HG02623 (cell line): ENCODE results near the gene FOXN4.
"Not testable (repeated sequence)": the region's sequence is repeated elsewhere in the genome, so short reads cannot be mapped to it uniquely, and the experiment has no call there.

ENCODE experiments used
- ATAC-seq: cut with Tn5 transposase; IDR thresholded peaks from one replicate; pipeline ENCODE4 v1.9.1; 2021; ENCODE audit warnings: moderate library complexity; ENCODE audit not compliant: unreplicated experiment

FOXN4 gene

DNA sequence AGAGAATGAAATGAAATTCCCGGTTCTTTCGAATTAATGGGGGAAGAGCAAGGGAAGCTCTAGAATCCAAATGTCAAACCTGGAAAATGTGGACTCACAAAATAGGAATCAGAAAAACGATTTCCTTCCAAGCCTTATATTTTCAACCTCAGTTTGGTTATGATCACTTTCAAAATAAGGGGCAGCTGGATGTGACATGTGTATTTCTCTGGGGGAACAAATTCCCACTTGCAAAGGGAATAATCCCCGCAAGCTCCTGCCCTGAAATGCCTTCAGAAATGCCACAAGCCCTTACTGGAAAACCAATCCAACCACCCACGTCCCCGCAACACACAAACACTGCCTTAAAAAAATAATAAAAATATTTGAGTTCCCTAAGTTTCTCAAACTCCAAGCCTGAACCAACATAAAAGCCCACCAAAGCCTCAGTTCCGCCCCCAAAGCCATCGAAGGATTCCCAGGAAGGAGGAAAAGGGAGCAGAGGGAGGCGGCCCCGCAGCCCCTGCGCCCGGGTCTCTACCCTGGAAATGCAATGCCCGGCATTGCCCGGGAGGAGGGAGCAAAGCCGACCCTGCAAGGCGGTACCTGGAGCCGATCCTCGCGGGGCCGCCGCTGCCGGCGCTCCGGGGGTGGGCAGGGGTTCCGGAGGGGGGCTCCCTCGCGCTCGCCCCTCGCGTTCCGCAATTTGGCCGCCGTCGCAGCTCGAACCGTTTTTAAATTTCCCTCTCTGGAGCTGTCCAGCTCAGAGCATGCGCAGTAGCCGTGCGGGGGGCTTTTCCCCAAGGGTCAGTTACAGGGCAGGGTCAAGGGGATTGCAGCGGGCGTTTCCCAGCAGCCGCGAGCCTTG, at the start of gene FOXN4:
TSS of gene FOXN4 (minus strand) at position 751 of the 847 bp plus-strand sequence. CDS start 963 bp downstream, outside the sequence.
- no peak for ATAC-seq

GRCh38 chr12:109358154-109358869, 49.2 kb upstream of the FOXN4 start:
- ATAC-seq = peak; percentile 64

DNA sequence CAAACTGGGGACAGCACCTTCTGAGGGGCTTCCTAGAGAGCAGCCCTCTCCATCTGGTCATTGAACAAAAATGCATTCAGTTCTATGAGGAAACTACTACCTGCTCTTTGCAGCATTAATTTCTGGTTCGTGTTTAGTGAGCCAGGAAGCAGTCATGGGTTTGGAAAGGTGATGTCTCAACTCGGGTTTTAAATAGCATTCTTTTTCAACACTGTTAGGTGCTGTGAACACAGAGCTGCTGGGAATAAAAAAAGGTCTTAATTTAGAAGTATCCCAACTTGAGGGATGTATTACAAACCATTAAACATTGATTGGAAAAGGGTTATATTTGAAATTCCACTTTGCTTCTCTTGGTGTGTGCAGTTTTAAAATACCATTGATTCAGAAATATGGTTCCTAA, 47.9 kb upstream of the FOXN4 start:
- ATAC-seq = no peak

- ATAC-seq = no peak
Measured at GRCh38 chr12:109356577-109356976, 47.5 kb upstream of the FOXN4 start.

DNA sequence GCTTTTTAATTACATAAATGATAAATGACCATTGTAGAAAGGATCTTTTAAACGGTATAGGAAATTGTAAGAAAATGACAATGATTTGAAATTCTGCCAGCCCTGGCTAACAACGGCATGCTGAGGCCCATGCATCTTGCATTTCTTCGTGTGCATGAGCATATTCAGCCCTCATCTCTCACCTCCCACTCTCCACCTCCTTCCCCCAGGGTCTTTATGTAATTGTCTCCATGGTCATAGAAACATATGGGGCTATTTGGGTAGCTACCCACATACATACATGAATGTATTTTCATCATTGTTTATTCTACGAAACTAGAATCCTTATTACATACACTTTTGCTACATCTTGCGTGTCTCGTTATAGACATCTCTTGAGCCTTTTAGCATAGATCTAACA, 43.1 kb upstream of the FOXN4 start:
- ATAC-seq = no peak

GRCh38 chr12:109347589-109347988, 38.5 kb upstream of the FOXN4 start, which contains the start of gene MYO1H:
MYO1H (plus strand) TSS chr12:109347900; CDS start chr12:109347961, 61 bp downstream.
- no peak for ATAC-seq

- ATAC-seq = no peak
Measured at GRCh38 chr12:109346920-109347319, 37.8 kb upstream of the FOXN4 start.

DNA sequence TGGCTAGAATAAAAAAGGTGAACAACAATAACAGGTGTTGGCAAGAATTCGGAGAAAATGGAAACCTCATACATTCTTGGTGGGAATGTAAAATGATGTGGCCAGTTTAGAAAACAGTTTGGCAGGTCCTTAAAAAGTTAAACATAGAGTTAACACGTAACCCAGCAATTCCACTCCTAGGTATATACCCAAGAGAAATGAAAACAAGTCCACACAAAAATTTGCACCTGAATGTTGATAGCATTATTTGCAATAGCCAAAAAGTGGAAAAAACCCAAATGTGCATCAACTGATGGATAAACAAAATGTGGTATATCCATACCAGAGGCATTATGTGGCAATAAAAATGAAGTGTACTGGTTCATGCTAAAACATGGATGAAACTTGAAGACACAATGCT, 36.3 kb upstream of the FOXN4 start:
- no peak for ATAC-seq

DNA sequence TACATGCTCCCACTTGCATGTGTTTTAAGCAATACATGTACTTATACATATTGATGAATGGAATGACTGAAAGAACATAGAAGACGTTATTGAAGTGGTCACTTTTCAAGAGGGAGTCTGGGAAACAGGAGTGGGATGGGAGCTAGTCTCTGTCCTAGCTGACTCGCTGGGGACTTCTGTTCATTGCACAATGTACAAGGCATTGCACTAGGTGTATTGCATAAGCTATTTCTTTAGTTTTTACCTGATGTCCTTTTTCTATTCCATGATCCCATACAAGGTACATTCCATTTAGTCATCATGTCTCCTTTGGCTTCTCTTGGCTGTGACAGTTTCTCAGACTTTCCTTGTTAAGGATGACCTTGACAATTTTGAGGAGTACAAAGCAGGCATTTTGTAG, 34.6 kb upstream of the FOXN4 start:
- no peak for ATAC-seq

- ATAC-seq = no peak
Measured at GRCh38 chr12:109336593-109336992, 27.5 kb upstream of the FOXN4 start.

DNA sequence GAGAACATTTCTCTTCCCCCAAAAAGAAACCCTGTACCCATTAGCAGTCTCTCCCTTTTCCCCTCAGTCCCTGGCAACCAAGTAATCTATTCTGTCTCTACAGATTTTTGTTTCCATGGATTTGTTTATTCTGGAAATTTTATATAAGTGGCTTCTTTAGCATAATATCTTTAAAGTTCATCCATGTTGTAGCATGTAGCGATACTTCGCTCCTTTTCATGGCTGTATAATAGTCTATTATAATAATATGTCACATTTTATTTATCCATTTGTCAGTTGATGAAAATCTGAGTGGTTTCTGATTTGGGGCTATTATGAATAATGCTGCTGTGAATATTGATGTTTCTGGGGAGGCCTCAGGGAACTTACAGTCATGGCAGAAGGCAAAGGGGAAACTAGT, 25.8 kb upstream of the FOXN4 start:
- no peak for ATAC-seq

DNA sequence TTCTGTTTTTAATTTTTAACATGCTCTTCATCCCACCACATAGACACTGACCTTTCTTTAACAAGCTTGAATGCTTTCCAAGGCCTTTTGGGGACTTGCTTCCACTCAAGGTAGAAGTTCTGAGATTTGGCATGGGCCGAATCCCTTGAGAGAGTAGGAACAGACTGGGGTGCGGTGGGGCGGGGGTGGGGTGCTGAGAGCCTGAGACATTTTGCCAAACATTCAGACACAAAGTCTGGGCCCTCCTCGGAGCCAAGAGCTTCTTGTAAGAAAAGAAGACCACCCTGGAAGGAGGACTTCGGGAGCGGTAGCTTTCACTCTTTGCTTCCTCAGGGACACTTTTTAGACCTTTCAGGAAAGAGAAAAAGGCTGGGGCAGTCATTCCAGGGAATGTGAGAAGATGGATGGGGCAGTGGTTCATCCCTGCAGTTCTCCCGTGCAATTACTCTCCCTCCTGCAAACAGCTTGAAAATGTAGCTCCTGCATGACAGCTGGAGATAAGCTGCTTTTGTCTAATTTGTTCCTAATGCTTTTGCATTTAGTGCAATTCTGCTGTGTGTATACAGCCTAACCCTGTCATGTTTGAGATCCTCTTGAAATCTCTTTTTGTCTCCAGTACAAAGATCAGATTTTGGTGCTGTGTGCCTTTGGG, 22.3 kb upstream of the FOXN4 start:
- no peak for ATAC-seq

DNA sequence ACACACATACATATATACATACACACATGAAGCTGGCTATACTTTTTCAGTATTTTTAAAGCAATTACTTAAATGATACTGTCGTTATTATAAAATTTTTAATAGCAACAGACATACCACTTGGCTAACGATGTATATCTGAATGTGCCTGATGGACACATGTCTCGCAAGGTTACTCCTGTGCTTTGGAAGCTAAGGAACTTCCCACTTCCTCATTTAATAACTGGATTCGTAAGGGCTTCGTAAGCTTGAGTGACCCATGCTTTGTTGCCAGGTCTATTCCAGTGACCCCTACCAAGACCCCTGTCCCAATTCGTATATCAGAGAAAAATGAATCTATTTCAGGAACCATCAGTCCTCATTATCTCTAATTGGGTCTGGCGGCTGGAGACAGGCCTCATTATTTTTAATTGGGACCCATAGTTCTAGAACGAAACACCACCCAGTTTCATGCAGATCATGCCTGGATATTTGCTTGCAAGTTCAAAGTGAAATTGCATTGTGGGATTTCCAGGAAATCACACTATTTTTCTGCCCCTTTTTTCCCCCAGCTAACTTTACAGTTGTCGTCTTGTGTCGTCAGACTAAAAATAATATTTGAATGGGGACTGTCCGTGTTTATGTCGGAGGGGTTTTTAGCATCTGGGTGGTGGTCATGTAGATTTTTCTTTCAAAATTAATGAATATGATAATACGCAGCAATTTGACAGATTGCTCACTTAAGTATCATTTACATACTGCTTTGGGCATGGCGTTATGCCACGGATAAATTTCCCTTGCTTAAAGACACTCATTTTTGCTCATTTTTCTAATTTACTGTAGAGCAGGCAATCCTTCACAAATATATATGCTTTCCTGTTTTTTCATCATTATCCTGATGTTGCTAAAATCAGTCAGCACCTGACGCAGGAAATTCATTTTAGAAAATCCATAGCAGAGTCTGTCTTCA, 21.5 kb upstream of the FOXN4 start:
- ATAC-seq = no peak

DNA sequence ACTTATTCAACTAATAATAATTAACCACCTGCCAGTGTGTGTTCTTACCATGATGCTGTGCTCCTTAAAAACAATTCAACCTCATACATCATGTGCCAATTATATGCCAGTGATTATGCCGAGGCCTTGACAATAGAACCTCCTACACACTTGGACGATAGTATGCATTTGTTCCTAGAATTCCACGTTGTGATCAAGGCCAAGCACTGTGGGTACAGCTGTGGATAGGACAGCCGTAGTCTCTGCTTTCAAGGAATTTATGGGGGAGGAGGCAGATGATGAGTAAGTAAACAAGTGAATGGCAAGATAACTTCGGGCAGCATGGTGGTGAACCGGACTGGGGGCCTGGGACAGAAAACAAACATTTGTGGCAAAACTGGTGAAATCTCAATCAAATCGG, 20.6 kb upstream of the FOXN4 start:
- ATAC-seq = no peak

- no peak for ATAC-seq
Measured at GRCh38 chr12:109329003-109329402, 19.9 kb upstream of the FOXN4 start.

- ATAC-seq = not testable (repeated sequence)
Measured at GRCh38 chr12:109321294-109321693, 12.2 kb upstream of the FOXN4 start.

DNA sequence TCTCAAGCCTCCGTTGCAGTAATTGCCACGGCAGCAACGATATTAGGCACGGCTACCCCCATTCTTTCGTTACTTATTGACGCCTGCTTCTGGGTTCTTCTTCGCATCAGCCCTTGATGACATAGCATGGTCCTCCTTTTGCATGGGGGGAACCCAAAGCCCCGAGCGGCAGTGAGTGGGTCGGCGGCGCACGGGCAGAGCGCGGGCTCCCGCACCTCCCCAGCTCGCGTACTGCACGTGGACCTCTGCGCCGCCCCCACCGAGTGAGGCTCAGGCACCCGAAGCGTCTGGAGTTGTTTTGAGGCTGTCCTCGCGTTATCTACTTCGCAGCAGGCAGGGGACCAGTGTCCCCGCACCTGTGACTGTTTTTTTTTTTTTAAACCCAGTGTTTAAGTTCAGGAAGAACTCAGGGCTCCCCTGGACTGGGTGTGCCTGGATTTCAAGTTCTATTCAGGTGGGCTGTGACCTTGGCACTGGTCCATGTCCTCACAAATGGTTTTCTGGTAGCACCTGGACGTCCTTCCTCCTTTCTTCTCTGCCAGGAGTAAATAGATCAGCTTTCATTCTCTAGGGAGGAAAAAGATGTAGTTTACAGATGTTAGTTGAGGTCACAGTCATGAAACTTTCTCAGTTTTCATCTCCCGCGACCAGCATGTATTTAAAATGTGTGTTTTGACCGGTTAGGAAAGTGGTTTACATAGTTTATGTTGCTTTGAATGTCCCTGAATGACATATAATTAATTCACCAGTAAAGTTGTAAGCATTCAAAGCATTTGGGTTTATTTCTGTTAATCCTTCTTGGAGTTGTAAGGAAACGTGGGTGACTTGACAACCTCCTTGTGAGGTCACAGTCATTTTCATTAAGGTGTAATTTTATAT, 1.4 kb upstream of the FOXN4 start:
- ATAC-seq = no peak

DNA sequence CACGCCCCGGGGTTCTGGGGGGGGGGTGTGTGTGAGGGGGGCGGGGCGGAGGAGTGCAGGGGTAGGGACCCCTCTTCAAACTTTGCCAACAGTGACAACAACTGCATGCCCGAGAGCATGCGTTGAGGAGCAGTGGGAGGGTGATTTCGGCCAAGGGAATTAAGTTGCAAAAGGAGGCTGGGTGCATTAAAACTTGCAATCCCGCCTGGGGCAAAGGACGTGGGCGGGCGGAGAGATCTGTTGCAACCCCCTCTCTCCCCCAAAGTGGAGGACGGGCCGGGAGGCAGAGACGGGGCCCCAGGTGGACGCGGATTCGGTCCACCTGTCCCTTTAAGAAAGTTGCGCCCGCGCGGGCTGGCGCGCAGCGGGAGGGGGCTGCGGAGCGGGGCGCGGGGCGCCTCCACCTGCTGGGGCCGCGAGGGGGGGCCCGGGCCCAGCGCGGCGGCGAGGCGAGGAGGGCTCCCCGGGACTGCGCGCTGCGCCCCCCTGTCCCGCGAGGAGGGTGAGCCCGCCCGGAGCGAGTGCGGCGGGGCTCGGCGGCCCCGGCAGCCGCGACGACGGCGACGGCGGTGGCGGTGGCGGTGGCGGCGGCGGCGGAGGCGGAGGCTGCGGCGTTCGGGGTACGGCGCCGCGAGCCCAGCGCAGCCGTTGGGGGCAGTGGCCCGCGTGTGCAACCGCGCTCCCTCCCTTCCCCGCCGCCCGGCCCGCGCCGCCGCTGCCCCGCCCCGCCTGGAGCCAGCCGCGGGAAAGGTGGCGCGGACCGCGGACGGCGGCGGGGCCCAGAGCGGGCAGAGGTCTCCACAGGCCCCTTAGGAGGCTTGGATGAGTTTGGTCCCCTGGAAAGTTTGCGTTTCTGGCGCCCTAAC, 530 bp upstream of the FOXN4 start:
- ATAC-seq = no peak

DNA sequence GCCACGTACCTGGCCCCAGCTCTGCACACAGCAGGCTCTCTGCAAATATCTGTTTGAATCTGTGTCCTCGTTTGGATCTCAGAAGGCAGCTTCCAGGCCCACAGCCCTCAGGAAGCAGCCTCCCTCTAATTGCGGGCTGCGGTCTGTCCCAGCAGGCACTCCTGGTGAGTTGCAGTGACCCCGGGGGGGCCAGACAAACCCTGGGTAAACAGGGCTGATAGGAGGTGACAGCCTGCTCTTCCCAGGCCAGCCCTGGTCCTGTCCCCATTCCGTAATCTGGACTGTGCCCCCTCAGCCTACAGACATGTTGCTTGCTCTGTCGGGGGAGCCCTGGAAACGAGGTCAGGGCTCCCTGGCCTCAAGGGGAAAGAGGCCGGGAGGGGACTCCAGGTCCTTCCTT, 2.0 kb downstream of the FOXN4 start:
- ATAC-seq = no peak
